Chondrocyte (in vitro differentiated cells): ENCODE measurements around the gene WDR45B. TPM values are rescaled to one million over a fixed set of nuclear protein-coding genes. Genes with fewer than 3 reads are reported as not detected.

Experiments used
- DNase-seq: peaks from one replicate; pipeline ENCODE4 v3.0.0; 2021; ENCODE audit warnings: mixed read lengths, low spot score
- H3K27ac Mint-ChIP-seq: one replicate; pipeline ENCODE4 v1.8.0; 2021; ENCODE audit warnings: mild to moderate bottlenecking, moderate library complexity, mixed read lengths; ENCODE audit not compliant: unreplicated experiment
- H3K27me3 Mint-ChIP-seq: 2 replicates; pipeline ENCODE4 v1.8.0; 2021; ENCODE audit warnings: low read depth, mixed read lengths
- H3K36me3 Mint-ChIP-seq: 2 replicates; pipeline ENCODE4 v1.8.0; 2021; ENCODE audit warnings: low read depth, mixed read lengths
- H3K4me1 Mint-ChIP-seq: 2 replicates; pipeline ENCODE4 v1.8.0; 2021; ENCODE audit warnings: low read depth, mild to moderate bottlenecking, mixed read lengths
- H3K4me3 Mint-ChIP-seq: one replicate; pipeline ENCODE4 v1.8.0; 2021; ENCODE audit warnings: mild to moderate bottlenecking, moderate library complexity, mixed read lengths; ENCODE audit not compliant: unreplicated experiment
- H3K9me3 Mint-ChIP-seq: 2 replicates; pipeline ENCODE4 v1.8.0; 2021; ENCODE audit warnings: low read depth, mixed read lengths
- total RNA-seq: library from RNA; stranded (reverse); gene quantifications from 3 replicates; pipeline ENCODE4 v1.2.1, GENCODE V29; 2021
- TF ChIP-seq, protein P1 (sequence below): fragments of 200-600 bp; sonication (generic); IDR thresholded peaks from 2 replicates; pipeline ENCODE4 v1.5.0; 2021; ENCODE audit warnings: antibody characterized with exemption, mild to moderate bottlenecking, moderate library complexity

The WDR45B gene
- total RNA-seq, 1 donor from 2014 or later = 67.8 TPM

DNA sequence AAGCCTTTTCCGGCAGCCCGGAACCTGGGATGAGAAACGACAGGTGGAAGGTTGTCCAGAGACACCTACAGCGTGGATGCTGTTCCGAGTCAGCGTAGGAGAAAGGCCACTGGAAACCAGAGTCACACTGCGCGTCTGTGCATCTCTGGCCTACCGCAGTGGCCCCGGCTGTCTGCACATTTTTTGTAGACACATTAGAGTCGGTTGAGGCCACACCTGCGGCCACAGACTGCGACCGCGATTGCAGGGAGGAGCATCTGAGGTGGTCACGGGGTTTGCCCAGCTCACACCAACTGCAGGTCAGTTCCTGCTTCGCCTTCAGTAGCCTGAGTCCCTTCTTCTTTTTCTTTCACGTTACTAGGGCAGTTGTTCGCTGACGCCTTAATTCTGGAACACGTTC, 52.4 kb downstream of the WDR45B start:
- Mint-ChIP-seq H3K4me1 (peaks cover 22% of the 10 kb centered on the region), H3K36me3 (peaks cover under 1% of the 10 kb centered on the region), H3K27me3 (no peaks in the 10 kb centered on the region), H3K4me3 (no peak overlapping the region), H3K27ac (no peak overlapping the region), H3K9me3 (no peaks in the 10 kb centered on the region)
- no peak for DNase-seq
- TF ChIP-seq, protein P1, sequence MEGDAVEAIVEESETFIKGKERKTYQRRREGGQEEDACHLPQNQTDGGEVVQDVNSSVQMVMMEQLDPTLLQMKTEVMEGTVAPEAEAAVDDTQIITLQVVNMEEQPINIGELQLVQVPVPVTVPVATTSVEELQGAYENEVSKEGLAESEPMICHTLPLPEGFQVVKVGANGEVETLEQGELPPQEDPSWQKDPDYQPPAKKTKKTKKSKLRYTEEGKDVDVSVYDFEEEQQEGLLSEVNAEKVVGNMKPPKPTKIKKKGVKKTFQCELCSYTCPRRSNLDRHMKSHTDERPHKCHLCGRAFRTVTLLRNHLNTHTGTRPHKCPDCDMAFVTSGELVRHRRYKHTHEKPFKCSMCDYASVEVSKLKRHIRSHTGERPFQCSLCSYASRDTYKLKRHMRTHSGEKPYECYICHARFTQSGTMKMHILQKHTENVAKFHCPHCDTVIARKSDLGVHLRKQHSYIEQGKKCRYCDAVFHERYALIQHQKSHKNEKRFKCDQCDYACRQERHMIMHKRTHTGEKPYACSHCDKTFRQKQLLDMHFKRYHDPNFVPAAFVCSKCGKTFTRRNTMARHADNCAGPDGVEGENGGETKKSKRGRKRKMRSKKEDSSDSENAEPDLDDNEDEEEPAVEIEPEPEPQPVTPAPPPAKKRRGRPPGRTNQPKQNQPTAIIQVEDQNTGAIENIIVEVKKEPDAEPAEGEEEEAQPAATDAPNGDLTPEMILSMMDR = no peak

DNA sequence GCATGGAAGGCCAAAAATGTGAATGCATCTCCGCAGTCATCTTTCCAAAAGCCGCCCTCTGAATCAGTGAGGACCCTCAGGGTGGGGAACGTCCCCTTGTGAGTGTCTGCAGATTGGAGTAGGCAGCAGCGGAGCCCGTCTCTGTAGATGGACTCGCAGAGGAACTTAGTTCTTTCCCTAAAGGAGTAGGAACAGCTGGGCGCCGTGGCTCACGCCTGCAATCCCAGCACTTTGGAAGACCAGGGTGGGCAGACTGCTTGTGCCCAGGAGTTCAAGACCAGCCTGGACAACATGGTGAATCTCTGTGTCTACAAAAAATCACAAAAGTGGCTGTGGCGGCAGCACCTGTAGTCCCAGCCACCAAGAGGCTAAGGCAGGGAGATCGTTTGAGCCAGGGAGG, 53.7 kb downstream of the WDR45B start:
- H3K4me1 Mint-ChIP-seq = peaks cover 22% of the 10 kb centered on the region
- no peaks in the 10 kb centered on the region for H3K9me3 Mint-ChIP-seq
- no peaks in the 10 kb centered on the region for H3K27me3 Mint-ChIP-seq
- H3K36me3 Mint-ChIP-seq = no peaks in the 10 kb centered on the region
- DNase-seq = no peak
- TF ChIP-seq, protein P1 = no peak
- no peak overlapping the region for H3K27ac Mint-ChIP-seq
- H3K4me3 Mint-ChIP-seq = peak overlapping the region; percentile 45

DNA sequence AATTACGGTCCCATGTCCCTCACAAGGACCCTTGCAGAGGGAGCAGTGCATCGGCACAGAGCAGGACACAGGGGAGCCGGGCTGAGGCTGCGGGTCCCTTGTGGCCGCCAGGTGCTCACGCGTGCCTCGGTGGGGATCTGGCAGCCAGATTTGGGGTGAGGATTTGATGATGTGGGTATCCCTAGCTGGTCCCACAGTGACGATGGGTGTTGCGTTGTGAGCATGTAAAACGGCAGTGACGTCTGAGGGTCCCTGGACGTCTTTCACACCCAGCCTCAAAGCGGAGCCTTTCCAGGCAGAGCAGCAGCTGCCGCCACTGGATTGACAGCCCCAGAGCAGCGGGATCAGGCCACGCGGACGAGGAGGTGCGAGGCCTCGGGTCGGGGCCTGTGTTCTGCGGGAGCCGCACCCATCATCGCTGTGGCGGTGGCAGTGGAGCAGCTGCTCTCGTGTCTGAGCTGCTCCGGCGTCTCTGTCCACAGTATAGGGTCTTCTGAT, 54.6 kb downstream of the WDR45B start:
- H3K36me3 Mint-ChIP-seq = no peaks in the 10 kb centered on the region
- peak overlapping the region; percentile 76 for H3K27ac Mint-ChIP-seq
- peak overlapping the region; percentile 73 for H3K4me3 Mint-ChIP-seq
- H3K9me3 Mint-ChIP-seq = no peaks in the 10 kb centered on the region
- no peaks in the 10 kb centered on the region for H3K27me3 Mint-ChIP-seq
- TF ChIP-seq, protein P1 = no peak
- peaks cover 22% of the 10 kb centered on the region for H3K4me1 Mint-ChIP-seq
- DNase-seq = peak; percentile 53

DNA sequence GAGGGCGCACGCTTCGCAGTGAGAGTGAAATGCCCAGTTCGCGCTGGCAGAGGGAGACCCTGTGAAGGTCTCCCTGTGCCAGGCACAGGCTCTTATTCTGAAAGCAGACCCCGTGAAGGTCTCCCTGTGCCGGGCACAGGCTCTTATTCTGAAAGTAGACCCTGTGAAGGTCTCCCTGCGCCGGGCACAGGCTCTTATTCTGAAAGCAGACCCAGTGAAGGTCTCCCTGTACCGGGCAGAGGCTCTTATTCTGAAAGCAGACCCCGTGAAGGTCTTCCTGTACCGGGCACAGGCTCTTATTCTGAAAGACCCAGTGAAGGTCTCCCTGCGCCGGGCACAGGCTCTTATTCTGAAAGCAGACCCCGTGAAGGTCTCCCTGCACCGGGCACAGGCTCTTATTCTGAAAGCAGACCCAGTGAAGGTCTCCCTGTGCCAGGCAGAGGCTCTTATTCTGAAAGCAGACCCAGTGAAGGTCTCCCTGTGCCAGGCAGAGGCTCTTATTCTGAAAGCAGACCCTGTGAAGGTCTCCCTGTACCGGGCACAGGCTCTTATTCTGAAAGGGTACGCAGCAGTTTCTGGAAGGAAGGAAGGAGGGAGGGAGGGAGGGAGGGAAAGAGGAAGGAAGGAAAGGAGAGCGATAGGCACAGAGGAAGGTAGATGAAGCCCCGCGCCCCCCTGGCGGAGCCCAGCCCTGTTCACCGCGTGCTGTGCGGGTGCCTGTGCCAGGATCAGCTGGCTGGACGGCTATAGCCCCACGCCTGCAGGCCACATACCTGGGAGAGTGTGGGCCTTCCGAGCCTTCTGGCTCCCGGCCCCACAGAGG, 55.3 kb downstream of the WDR45B start:
- TF ChIP-seq, protein P1 = no peak
- Mint-ChIP-seq H3K36me3 (peaks cover 2% of the 10 kb centered on the region), H3K27me3 (no peaks in the 10 kb centered on the region), H3K9me3 (no peaks in the 10 kb centered on the region), H3K27ac (peak overlapping the region; percentile 76), H3K4me3 (peak overlapping the region; percentile 73), H3K4me1 (peaks cover 22% of the 10 kb centered on the region)
- no peak for DNase-seq

DNA sequence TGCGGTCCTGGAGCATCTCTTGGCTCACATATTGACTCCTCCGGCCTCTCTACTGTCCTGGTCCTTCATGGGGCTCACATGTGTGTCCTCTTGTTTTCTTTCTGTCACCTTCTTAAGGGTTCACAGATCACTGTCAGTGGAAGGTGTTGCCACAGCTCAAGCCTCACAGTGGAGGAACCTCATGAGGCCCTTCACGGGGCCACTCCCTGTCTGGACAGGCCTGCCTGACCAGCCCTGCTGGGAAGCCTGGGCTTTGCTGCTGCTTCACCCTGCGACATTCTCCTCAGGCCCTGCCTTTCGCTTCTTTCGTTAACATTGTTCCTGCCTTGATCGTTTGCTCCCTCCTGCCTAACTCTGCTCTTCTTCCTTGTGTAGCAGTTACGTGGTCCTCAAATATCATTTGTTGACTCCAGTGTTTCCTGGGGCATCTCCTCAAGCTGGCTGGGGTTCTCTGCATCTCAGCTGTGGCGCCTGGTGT, 55.9 kb downstream of the WDR45B start:
- Mint-ChIP-seq H3K9me3 (no peaks in the 10 kb centered on the region), H3K4me3 (no peak overlapping the region), H3K27ac (peak overlapping the region; percentile 76), H3K36me3 (peaks cover 6% of the 10 kb centered on the region), H3K4me1 (peaks cover 22% of the 10 kb centered on the region), H3K27me3 (no peaks in the 10 kb centered on the region)
- TF ChIP-seq, protein P1 = no peak
- DNase-seq = no peak
